Osteoblast (primary cell): ENCODE results near the gene METTL24. TPM values are rescaled to one million over a fixed set of nuclear protein-coding genes. Genes with fewer than 3 reads are reported as not detected.

Experiments used
- DNase-seq: peaks from one replicate; pipeline ENCODE4 v3.0.0; 2011; ENCODE audit warnings: low spot score, mixed read lengths; ENCODE audit not compliant: insufficient read length; ENCODE audit errors: missing footprints
- H2AFZ ChIP-seq: 2 replicates; pipeline ENCODE4 v1.6.0; 2011; ENCODE audit warnings: mild to moderate bottlenecking, low read length
- H3K27ac ChIP-seq: 2 replicates; pipeline ENCODE4 v1.5.1; 2011; ENCODE audit warnings: mild to moderate bottlenecking, low read depth, low read length, moderate library complexity
- H3K27me3 ChIP-seq: 2 replicates; pipeline ENCODE4 v1.6.0; 2012; ENCODE audit warnings: mild to moderate bottlenecking, control low read depth, inconsistent platforms, low read length, moderate library complexity; ENCODE audit not compliant: insufficient read depth
- H3K36me3 ChIP-seq: 2 replicates; pipeline ENCODE4 v1.5.1; 2011; ENCODE audit warnings: mild to moderate bottlenecking, low read length, control low read depth, moderate library complexity; ENCODE audit not compliant: insufficient read depth
- H3K4me1 ChIP-seq: 2 replicates; pipeline ENCODE4 v1.5.1; 2011; ENCODE audit warnings: mild to moderate bottlenecking, low read length, control low read depth, moderate library complexity; ENCODE audit not compliant: insufficient read depth
- H3K4me2 ChIP-seq: 2 replicates; pipeline ENCODE4 v1.6.0; 2011; ENCODE audit warnings: mild to moderate bottlenecking, low read length; ENCODE audit not compliant: insufficient read depth
- H3K4me3 ChIP-seq: fragments of 200-600 bp; sonication (generic); 3 replicates; pipeline ENCODE4 v1.5.1; 2012; ENCODE audit warnings: mild to moderate bottlenecking, low read length, inconsistent platforms; ENCODE audit not compliant: insufficient read depth
- H3K79me2 ChIP-seq: 2 replicates; pipeline ENCODE4 v1.6.0; 2012; ENCODE audit warnings: mild to moderate bottlenecking, low read length, control low read depth, inconsistent platforms; ENCODE audit not compliant: insufficient read depth
- H3K9me3 ChIP-seq: 2 replicates; pipeline ENCODE4 v1.5.1; 2011; ENCODE audit warnings: low read depth, low read length, control low read depth
- H4K20me1 ChIP-seq: 2 replicates; pipeline ENCODE4 v1.6.0; 2012; ENCODE audit warnings: mild to moderate bottlenecking, low read length, control low read depth; ENCODE audit not compliant: insufficient read depth
- CTCF ChIP-seq: IDR thresholded peaks from 2 replicates; pipeline ENCODE4 v1.5.1; 2011; ENCODE audit warnings: mild to moderate bottlenecking, low read depth, low read length, moderate library complexity; ENCODE audit errors: extremely low read depth
- total RNA-seq: library from RNA; depleted of rRNA; stranded (reverse); fragments of >200 nt; gene quantifications from 2 replicates; pipeline ENCODE4 v1.2.3, GENCODE V29; 2012

METTL24 gene
- total RNA-seq, 1 donor: 0.36 TPM

- Histone ChIP-seq H3K9me3 (no peaks in the 10 kb centered on the region), H3K27ac (no peak overlapping the region), H2AFZ (no peak overlapping the region), H3K79me2 (no peaks in the 10 kb centered on the region), H3K4me3 (no peak overlapping the region), H3K36me3 (no peaks in the 10 kb centered on the region), H3K27me3 (peaks cover 33% of the 10 kb centered on the region), H3K4me2 (no peak overlapping the region), H4K20me1 (no peaks in the 10 kb centered on the region), H3K4me1 (no peaks in the 10 kb centered on the region)
- no peak for TF ChIP-seq CTCF
- no peak for DNase-seq
Measured at GRCh38 chr6:110368284-110368683, 10.1 kb upstream of the METTL24 start.

- Histone ChIP-seq H2AFZ (no peak overlapping the region), H4K20me1 (no peaks in the 10 kb centered on the region), H3K9me3 (no peaks in the 10 kb centered on the region), H3K36me3 (no peaks in the 10 kb centered on the region), H3K4me3 (no peak overlapping the region), H3K79me2 (no peaks in the 10 kb centered on the region), H3K27ac (no peak overlapping the region), H3K4me2 (no peak overlapping the region), H3K4me1 (no peaks in the 10 kb centered on the region), H3K27me3 (peaks cover 34% of the 10 kb centered on the region)
- no peak for TF ChIP-seq CTCF
- no peak for DNase-seq
Measured at GRCh38 chr6:110367825-110368224, 9.7 kb upstream of the METTL24 start.

- Histone ChIP-seq H4K20me1 (no peaks in the 10 kb centered on the region), H3K4me1 (no peaks in the 10 kb centered on the region), H3K27me3 (peaks cover 42% of the 10 kb centered on the region), H3K79me2 (no peaks in the 10 kb centered on the region), H3K4me2 (no peak overlapping the region), H3K4me3 (no peak overlapping the region), H3K27ac (no peak overlapping the region), H3K36me3 (no peaks in the 10 kb centered on the region), H2AFZ (no peak overlapping the region), H3K9me3 (no peaks in the 10 kb centered on the region)
- no peak for DNase-seq
- no peak for TF ChIP-seq CTCF
Measured at GRCh38 chr6:110366975-110367374, 8.8 kb upstream of the METTL24 start.

- Histone ChIP-seq H3K9me3 (no peaks in the 10 kb centered on the region), H3K79me2 (no peaks in the 10 kb centered on the region), H2AFZ (no peak overlapping the region), H3K4me2 (no peak overlapping the region), H3K4me3 (no peak overlapping the region), H3K27ac (no peak overlapping the region), H4K20me1 (no peaks in the 10 kb centered on the region), H3K27me3 (peaks cover 46% of the 10 kb centered on the region), H3K4me1 (no peaks in the 10 kb centered on the region), H3K36me3 (no peaks in the 10 kb centered on the region)
- no peak for DNase-seq
- no peak for TF ChIP-seq CTCF
Measured at GRCh38 chr6:110366256-110366655, 8.1 kb upstream of the METTL24 start.
